GM18502 (cell line): ENCODE results near the gene PTPA.

ENCODE experiments used
- ATAC-seq: cut with Tn5 transposase; IDR thresholded peaks from one replicate; pipeline ENCODE4 v1.9.1; 2021; ENCODE audit warnings: mild to moderate bottlenecking; ENCODE audit not compliant: unreplicated experiment, poor library complexity

The PTPA gene

GRCh38 chr9:129080601-129081387, 30.4 kb upstream of the PTPA start, which contains the start of gene DOLPP1:
DOLPP1 (plus strand) TSS chr9:129081111; CDS start chr9:129081132, 21 bp downstream.
- peak; percentile 91 for ATAC-seq

GRCh38 chr9:129081388-129081904, 29.8 kb upstream of the PTPA start:
- no peak for ATAC-seq

DNA sequence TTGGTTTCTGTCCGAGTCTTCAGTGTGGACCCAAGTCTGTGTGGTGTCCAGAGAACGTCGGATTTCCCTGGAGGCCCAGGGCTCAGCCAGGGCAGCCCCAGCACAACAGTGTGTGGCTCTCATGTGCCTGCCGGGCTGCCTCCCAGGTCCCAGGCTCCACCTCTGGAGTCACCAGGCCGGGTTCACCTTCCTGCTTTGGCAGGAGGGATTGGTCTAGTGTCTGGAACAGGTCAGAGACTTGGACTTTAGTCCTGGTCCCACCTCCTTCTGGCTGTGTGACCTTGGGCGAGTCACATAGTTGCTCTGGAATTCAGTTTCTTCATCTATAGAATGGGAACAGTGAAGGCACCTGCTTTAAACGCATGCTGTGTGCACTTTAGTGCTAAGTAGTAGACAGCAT, 27.1 kb upstream of the PTPA start:
- no peak for ATAC-seq

DNA sequence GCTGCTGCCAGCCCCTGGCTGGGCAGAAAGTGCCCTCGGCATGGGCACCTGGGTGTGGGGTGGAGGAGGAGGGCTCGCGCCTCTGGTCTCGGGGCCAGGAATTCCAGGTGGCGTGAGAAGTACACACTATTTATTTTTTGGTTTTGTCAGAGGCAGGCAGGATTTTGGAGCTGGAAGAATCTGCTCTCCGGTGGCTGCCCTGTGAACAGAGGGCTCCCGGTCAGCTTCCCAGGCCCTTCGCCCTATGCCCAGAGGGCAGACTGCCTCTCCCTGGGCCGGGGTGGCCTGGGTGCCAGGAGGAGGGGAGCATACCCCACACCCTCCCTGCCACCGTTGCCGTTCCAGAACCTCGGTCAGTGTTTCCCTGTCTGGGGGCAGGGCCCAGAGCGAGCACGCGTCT, 22.0 kb upstream of the PTPA start:
- ATAC-seq: no peak

DNA sequence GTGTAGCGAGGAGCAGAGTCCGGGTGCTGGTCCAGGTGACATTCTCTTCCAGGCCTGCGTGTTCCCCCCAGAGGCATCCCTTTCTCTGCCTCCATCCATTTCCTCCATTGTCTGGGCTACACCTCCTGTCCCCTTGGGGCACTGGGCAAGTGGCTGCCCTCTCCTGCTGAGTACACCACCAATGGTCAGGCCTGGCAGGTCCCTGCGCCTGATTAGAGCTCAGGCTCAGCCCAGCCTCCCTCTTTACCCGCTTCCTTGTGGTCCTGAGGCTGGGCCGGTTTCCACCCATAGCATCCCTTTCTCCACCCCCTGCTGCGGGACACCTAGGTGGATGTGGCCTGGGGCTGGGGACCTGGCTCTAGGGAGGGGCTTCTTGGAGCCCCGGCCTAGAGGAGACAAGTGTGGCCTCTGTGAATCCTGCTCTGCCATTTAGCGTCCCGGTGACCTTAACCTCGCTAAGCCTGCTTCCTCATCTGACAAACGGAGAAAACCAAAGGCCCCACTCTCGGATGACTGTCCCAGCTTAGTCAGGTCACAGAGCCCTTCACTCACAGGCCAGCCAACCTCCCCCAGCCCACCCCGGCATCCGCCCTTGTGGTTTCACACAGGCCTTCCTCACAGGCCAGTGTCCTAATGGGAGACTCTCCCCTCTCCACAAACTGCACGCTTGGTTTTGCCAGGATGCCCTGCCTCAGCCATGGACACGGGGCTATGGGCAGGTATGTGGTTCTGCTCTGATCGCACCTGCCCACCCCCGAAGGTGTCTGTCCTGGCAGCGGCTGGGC, 17.4 kb upstream of the PTPA start:
- no peak for ATAC-seq

DNA sequence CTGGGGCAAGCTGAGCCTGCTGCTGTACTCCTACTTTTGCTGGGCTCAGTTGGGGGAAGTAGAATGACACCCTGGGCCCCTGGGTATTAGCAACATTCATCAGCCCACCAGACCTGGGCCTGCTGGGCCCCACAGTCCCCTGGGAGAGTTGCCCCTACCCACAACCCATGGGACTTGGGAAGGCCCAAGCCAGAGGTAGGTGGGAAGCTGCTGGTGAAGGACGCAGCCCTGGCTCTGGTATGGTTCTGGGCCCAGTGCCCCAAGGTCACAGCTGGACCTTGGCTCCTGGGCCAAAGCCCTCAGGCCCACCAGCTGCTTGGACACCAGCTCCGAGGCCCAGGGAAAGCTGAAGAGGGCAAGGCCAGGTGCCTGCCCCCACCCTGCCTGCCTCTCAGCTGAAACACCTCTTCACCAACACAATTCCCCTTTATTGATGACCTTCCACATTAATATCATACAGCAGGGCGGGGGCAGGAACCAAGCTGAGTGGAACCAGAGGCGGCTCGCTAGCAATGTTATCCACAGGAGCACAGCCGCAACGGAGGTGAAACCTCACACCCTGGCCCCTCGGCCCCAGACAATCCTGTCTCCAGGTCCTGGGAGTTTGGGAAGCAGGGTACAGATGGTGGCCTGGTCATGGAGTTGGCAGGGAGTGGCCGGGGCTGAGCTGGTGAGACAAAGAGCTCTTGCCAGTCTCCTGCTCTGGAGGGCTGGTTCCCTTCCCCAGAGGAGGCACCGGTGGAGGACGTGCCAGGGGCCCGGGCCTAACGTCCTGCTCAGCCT, 16.6 kb upstream of the PTPA start:
- ATAC-seq: no peak

DNA sequence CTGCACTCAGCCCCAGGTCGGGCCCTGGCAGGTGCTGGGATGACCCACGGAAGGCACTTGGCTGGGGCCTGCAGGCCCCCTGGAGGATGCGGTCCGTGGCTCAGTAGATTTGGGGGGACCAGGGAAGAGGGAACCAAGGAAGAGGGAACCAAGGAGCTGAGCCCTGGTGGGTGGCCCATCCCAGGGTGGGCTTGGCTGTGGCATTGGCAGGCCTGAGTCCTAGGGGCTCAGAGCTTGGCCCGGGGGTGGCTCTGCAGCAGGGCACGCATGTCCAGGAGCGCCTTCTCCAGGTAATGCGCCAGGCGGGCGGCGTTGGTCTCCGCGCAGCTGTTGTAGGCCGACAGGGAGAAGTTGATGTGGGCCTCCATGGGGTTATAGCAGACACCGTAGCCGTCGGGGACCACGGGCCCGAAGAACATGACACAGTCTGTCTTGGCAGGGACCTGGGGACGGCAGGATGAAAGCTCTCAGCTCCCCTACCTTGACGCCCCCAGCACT, 16.0 kb upstream of the PTPA start:
- no peak for ATAC-seq

DNA sequence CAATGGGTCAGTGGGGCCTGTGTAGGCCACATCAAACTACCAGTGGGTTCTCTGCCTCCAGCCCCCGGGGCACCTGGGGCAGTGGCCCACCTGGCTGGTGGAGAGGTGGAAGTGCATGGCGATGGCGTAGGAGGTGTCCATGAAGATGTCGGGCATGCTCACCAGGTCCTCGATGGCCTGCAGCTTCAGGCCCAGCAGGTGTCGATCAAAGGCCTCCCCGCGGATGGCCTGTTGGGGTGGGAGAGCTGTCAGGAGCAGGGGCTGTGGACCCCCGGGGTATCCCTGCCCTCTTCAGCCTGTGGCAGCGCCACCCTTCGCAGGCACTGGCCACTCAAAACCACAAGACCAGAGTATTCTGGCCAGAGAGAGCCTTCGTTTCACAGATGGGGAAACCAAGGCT, 15.3 kb upstream of the PTPA start:
- ATAC-seq: no peak

DNA sequence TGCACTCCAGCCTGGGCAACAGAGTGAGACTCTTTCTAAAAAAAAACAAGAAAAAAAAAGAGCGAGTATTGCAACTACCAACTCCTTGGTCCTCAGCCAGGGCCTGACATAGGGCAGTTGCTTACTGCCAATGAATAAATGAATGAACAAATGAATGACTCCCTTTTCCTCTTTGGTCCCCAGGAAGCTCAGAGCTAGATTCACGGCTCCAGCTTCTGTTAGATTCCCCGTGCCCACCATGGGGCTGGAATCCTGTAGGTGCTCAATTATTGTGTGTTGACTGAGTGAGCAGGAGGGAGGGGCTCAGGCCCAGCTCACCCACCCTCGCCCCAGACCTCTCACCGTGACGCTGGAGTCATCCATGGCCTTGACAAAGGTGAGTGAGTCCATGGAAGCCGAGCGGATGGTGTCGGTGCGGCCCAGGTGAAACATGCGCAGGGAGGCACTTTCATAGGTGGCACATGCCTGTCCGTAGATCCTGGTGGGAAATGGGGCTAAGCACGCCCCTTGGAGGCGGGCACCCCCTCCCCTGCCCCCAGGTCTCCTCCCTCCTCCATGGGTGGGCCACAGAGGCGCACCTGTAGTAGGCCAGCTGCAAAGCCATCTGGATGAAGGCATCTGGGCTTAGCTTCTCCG, 13.4 kb upstream of the PTPA start:
- no peak for ATAC-seq

GRCh38 chr9:129098328-129098727, 12.9 kb upstream of the PTPA start:
- no peak for ATAC-seq

DNA sequence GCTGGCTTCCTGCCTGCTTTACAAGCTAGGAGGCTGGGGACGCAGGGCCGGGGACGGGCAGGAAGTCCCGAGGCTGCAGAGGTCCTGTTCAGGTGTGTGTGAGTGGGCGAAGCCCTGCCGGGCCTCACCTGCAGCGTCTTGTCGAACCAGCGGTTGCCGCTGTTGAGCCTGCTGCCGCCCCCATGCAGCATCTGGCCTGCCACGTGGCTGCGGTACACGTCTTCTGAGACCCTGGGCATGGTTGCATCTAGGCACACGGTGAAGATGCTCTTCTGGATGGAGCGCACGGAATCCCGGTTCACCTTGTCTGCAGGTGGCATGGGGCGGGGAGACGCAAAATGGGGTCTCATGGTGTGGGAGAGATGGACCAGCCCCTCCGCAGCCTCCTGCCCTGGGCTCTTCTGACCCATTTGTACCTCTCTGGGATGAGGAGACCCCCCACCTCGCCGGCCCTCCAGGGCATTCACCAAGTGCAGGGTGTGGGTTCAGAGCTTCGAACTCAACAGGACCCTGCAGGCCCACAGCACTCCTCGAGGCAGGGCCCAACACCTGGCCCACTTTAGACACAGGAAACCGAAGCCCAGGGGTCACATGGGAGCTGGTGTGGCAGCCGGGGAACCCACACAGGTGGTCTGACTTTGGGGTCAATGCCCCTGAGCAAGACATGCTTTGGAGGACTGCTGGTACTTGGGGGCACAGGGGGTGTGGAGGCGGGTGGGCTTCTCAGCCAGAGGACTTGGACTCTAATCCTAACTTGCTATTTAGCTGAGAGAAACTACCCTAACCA, 10.6 kb upstream of the PTPA start:
- no peak for ATAC-seq

DNA sequence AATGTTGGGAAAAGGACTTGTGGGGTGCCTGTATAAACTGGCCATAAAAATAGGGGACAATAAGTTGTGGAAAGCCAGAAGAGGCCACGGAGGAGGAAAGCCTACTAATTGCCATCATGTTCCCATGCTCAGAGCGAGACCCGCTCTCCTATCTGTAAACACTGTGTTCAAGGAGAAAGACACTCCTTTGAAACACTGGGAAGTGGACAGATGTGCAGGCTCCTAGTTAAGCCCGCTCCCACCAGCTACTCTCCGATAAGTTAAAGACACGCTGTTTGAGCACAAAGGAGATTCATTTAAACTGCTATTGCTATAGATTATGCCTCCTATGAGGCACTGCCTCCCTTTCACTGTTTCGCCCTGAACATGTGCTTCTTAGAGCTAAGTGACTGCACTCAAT, 9.9 kb upstream of the PTPA start:
- no peak for ATAC-seq

DNA sequence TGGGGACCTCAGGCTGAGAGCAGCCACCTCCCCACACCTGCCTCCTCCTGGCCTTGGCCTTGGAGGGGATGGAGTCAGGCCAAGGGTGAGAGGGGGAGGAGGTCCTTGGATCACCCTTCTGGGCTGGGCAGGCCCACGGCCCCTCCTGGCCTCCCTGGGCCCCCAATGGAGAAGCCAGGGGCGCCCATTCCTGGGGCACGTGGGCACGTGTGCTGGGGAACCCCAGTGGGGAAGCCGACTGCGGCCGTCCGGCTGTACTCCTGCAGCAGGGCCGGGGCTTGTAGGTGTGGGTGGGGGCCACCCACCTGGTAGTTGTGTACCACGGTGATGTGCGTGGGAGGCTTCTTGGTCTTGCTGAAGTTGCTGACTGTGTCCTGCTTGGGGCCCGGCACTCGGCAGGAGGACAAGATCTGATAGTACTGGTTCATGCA, 9.1 kb upstream of the PTPA start:
- ATAC-seq: no peak

DNA sequence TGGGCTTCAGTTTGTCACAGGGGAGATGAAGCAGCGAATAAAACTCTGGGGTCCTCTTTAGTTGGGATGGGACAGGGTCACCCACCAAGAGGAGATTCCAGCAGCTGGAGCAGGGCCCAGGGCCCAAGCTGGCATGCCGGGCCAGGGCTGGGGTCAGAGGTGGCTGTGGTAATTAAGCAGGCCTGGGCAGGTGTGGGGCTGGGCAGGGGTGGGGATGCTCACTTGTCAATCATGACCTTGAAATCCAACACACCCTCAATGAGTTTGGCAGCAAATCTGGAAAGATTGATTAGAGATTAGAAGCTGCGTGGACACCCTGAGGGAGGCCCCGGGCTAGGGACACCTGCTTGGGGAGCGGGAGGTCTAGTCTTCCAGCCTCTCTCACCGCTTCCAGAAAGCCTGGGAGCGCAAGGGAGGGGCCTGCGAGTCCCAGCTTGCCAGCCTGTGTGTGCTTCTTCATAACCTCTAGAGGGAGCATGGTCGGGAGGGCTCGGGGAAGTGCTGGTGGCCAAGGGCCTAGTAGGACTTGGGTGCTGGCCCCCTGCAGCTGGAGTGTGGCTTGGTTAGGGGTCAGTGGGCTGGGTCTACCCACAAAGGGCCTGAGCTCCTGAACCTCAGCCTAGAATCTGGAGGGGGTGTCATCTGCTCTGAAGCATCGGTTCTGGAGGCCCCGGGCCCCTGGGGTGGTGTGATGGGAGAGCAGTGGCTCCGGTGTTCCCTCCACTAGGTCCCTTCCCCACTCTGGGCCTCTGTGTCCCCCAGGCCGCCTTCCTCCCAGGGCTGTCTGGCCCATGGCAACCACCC, 8.2 kb upstream of the PTPA start:
- no peak for ATAC-seq

- ATAC-seq: no peak
These were observed 7.6 kb upstream of the PTPA start for GRCh38 chr9:129103595-129103965.

GRCh38 chr9:129104051-129104450, 7.2 kb upstream of the PTPA start:
- no peak for ATAC-seq

- no peak for ATAC-seq
These were observed 5.1 kb upstream of the PTPA start for GRCh38 chr9:129105857-129106694.

- ATAC-seq: no peak
These were observed 3.6 kb upstream of the PTPA start for GRCh38 chr9:129107651-129108050.
